Gastroesophageal sphincter (tissue), 4 donors: ENCODE results near the gene CACNA1A. TPM values are rescaled to one million over a fixed set of nuclear protein-coding genes. Genes with fewer than 3 reads are reported as not detected.

ENCODE experiments used
- ATAC-seq: fragments of 150-250 bp; one replicate; pipeline ENCODE4 v1.9.1; 2016; ENCODE audit warnings: mild to moderate bottlenecking, moderate library complexity
- H3K27ac ChIP-seq, 4 donors: fragments of 200-600 bp; sonication (generic) in 3 of 4; 1 replicate in 3 of 4; 2 replicates in 1 of 4; pipeline ENCODE4 v1.5.1; 2016 to 2019
- H3K27me3 ChIP-seq: fragments of 200-600 bp; sonication (generic); one replicate; pipeline ENCODE4 v1.5.1; 2019
- H3K36me3 ChIP-seq, 2 donors: fragments of 200-600 bp; sonication (generic); one replicate each; pipeline ENCODE4 v1.5.1; 2019; ENCODE audit warnings: control low read depth in 1 of 2
- H3K4me1 ChIP-seq, 3 donors: fragments of 200-600 bp; sonication (generic); 1 replicate in 2 of 3; 2 replicates in 1 of 3; pipeline ENCODE4 v1.5.1; 2016 to 2019; ENCODE audit warnings: control low read depth in 2 of 3
- H3K4me3 ChIP-seq, 2 donors: fragments of 200-600 bp; sonication (generic); one replicate each; pipeline ENCODE4 v1.5.1; 2019; ENCODE audit warnings: mild to moderate bottlenecking in 1 of 2, moderate library complexity in 1 of 2
- H3K9me3 ChIP-seq, 3 donors: fragments of 200-600 bp; sonication (generic); one replicate each; pipeline ENCODE4 v1.5.1; 2017 to 2019; ENCODE audit warnings: control low read depth in 2 of 3
- CTCF ChIP-seq, 4 experiments: fragments of 200-600 bp in 2 of 4; fragments of 450-650 bp in 2 of 4; sonication (generic) in 1 of 4; IDR thresholded peaks; one replicate each; pipeline ENCODE4 v1.5.1; 2017 to 2019; ENCODE audit warnings: antibody characterized with exemption in 4 of 4, mild to moderate bottlenecking in 2 of 4, moderate library complexity in 2 of 4
- EP300 ChIP-seq: sonication (generic); formaldehyde crosslinking; IDR thresholded peaks from one replicate; pipeline ENCODE4 v1.6.1; 2017; ENCODE audit warnings: antibody characterized with exemption, mild to moderate bottlenecking
- POLR2A ChIP-seq, 2 donors: fragments of 450-650 bp; IDR thresholded peaks; one replicate each; pipeline ENCODE4 v1.6.1; 2017; ENCODE audit warnings: antibody characterized with exemption in 2 of 2, mild to moderate bottlenecking in 2 of 2, moderate library complexity in 1 of 2
- POLR2AphosphoS5 ChIP-seq: sonication (generic); formaldehyde crosslinking; IDR thresholded peaks from one replicate; pipeline ENCODE4 v1.6.1; 2017; ENCODE audit warnings: antibody characterized with exemption
- WGBS, 2 donors: methylation state at CpG; one replicate each; pipeline ENCODE4 v1.1.5; 2018; ENCODE audit warnings: low coverage in 1 of 2; 5-methylcytosine and 5-hydroxymethylcytosine counted together
- total RNA-seq, 4 donors: library from RNA; depleted of rRNA; stranded (reverse); fragments of >200 nt; gene quantifications; one replicate each; pipeline ENCODE4 v1.1.0, GENCODE V29; 2016

Gene CACNA1A
- total RNA-seq, 4 donors from 2014 or later, result 0.54 to 1.3 (median 0.93) TPM; not detected in 1

GRCh38 chr19:13277104-13277809 is 229.0 kb downstream of the CACNA1A start:
- Histone ChIP-seq H3K27ac (no peak overlapping the region), H3K4me3 (no peak overlapping the region), H3K4me1 (peaks cover 0 to 6% (median 0%) of the 10 kb centered on the region in 3 donors), H3K36me3 (no peaks in the 10 kb centered on the region), H3K9me3 (no peaks in the 10 kb centered on the region), H3K27me3 (peaks cover 15% of the 10 kb centered on the region)
- TF ChIP-seq CTCF (IDR thresholded peaks at IDR 0.05) (peak in 3 of 4 experiments; percentile 72 to 78 (median 73)), POLR2AphosphoS5 (no peak), EP300 (no peak), POLR2A (IDR thresholded peaks at IDR 0.05) (no peak)
- peak; percentile 84 for ATAC-seq
- WGBS, 2 donors, result 29 to 45% methylated on average over 4 to 12 of the region's 17 CpGs

- WGBS, 2 donors, result 81% methylated on average over 7 of the region's 10 CpGs; no CpG with 5 or more reads in 1 of the 2 donors
- Histone ChIP-seq H3K4me1 (peaks cover 0 to 6% (median 0%) of the 10 kb centered on the region in 3 donors), H3K9me3 (peaks cover 0 to 8% (median 0%) of the 10 kb centered on the region in 3 donors), H3K36me3 (no peaks in the 10 kb centered on the region), H3K27ac (no peak overlapping the region), H3K27me3 (peaks cover 8% of the 10 kb centered on the region), H3K4me3 (no peak overlapping the region)
- no peak for TF ChIP-seq CTCF (IDR thresholded peaks at IDR 0.05)
- no peak for TF ChIP-seq POLR2A (IDR thresholded peaks at IDR 0.05)
- TF ChIP-seq EP300, result no peak
- no peak for TF ChIP-seq POLR2AphosphoS5
- ATAC-seq, result no peak
Observed at GRCh38 chr19:13275016-13275722, 231.1 kb downstream of the CACNA1A start.

GRCh38 chr19:13270514-13271105 is 235.7 kb downstream of the CACNA1A start:
- WGBS, 2 donors, result 86 to 100% methylated on average over 1 to 5 of the region's 5 CpGs
- peaks cover 6% of the 10 kb centered on the region for H3K27me3 ChIP-seq
- H3K27ac ChIP-seq, result no peak overlapping the region
- no peaks in the 10 kb centered on the region for H3K4me1 ChIP-seq
- H3K4me3 ChIP-seq, result no peak overlapping the region
- H3K36me3 ChIP-seq, result no peaks in the 10 kb centered on the region
- peaks cover 0 to 8% (median 0%) of the 10 kb centered on the region in 3 donors for H3K9me3 ChIP-seq
- no peak for ATAC-seq
- TF ChIP-seq CTCF (IDR thresholded peaks at IDR 0.05), result no peak
- no peak for TF ChIP-seq EP300
- no peak for TF ChIP-seq POLR2AphosphoS5
- TF ChIP-seq POLR2A (IDR thresholded peaks at IDR 0.05), result no peak

GRCh38 chr19:13269348-13269747 is 236.9 kb downstream of the CACNA1A start:
- Histone ChIP-seq H3K27me3 (peaks cover 6% of the 10 kb centered on the region), H3K9me3 (peaks cover 0 to 8% (median 0%) of the 10 kb centered on the region in 3 donors), H3K36me3 (no peaks in the 10 kb centered on the region), H3K27ac (no peak overlapping the region), H3K4me3 (no peak overlapping the region), H3K4me1 (no peaks in the 10 kb centered on the region)
- 96 to 98% methylated on average over 4 to 10 of the region's 10 CpGs for WGBS, 2 donors
- no peak for ATAC-seq
- TF ChIP-seq POLR2AphosphoS5 (no peak), POLR2A (IDR thresholded peaks at IDR 0.05) (no peak), CTCF (IDR thresholded peaks at IDR 0.05) (no peak), EP300 (no peak)
